CD4-positive, alpha-beta T cell treated with Interleukin-10 for 1 hour (primary cell): ENCODE results near the gene TRPV5.

Experiments used
- DNase-seq: peaks from one replicate; pipeline ENCODE4 v3.0.0-alpha.2; 2020

TRPV5 gene

GRCh38 chr7:142939226-142939910, 5.8 kb upstream of the TRPV5 start, which contains the start of gene LLCFC1:
TSS of gene LLCFC1 (plus strand) at chr7:142939484. CDS start at chr7:142939622, 138 bp downstream.
- DNase-seq = peak; percentile 4

- no peak for DNase-seq
These were observed 5.1 kb upstream of the TRPV5 start for GRCh38 chr7:142938611-142939010.

DNA sequence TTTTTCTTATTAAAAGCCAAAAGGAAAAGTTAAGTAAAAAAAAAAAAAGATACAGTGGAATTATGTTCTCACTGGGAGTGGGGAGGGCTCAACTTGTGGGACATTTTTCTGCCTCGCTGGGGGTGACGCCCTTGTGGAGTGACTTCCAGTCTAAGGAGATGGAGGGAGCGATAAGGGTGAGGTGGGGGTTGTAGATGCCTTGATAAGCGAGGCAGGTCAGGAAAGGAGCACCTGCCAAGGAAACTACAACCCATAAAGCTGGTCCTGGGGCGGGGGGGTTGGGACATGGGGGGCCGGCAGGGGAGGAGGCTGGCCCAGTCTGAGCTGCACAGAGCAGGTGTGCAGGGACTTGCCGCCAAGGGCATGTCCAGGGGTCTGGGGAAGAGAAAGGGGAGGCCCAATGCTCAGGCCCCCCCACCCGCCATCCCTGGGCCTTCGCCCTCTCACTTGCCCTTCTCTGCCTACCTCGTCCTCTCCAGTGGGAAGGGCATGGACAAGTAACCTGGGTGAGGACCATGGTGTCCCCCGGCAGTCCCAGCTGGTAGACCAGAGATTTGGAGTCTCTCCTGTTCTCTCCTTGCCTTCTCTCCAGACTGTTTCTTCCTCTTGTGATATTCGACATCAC, 2.5 kb upstream of the TRPV5 start:
- DNase-seq = no peak

DNA sequence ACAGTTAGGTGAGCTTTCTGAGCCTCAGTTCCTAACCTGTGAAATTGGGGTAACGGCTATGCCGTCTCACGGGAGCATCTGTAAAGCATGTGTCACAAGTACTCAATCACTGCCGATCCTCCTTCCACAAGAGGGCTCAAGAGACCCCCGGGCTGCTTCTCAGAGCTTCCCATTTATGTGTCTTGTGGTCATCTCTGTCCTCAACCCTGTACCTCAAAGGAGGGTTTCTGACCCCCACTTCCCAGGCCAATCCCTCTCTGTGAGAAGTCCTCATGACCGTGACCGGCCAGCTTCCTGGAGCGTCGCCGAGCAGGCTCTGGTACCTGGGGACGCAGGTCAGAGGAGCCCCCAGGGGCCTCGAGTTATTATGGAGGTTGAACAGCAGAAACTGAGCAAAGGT, 510 bp upstream of the TRPV5 start:
- no peak for DNase-seq

- no peak for DNase-seq
These were observed 462 bp downstream of the TRPV5 start for GRCh38 chr7:142933092-142933475.

- no peak for DNase-seq
These were observed 1.0 kb downstream of the TRPV5 start for GRCh38 chr7:142932386-142933091.

DNA sequence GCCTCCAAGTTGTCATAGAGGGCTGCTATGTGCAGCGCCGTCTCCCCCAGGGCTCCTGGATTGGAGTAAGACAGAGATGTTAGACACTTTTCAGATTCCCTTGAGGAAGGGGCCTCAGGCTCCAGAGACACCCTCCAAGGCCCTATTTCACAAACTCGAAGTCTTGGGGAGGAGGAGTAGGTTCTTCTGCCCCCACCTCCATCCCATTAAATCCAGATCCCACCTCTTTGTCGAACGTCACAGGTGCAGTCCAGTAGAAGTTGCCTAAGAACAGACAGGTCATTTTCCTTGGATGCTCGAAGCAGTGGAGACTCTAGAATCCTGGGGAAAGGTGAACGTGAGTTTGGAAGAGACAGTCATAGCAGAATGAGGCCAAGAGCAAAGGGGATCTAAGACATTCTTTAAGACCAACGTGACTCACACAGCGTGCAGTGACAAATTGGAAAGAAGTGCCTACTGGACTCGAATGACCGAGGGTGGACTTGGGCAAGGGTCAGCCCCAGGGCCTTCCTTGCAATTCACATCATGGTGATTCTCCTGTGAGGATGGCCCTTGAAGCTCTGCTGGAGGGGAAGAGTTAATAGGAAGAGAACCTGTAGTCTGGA, 3.3 kb downstream of the TRPV5 start:
- no peak for DNase-seq

DNA sequence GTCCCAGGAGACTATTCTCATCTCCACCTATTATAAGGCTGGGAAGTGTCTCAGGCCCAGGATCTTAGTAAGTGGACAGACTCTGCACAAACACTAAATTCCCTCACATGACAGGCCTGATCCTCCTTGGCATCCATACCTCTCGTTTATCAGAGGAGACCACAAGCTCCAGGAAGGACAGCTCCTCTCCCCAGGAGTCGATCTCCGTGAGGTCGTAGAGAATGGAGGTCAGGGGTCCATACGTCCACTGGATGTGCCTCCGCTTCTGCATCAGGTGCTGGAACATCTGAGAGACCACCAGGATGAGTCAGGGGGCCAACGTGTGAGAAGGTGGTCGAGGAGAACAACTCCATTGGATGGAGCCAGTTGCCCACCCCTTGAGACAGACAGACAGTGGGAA, 5.6 kb downstream of the TRPV5 start:
- no peak for DNase-seq

DNA sequence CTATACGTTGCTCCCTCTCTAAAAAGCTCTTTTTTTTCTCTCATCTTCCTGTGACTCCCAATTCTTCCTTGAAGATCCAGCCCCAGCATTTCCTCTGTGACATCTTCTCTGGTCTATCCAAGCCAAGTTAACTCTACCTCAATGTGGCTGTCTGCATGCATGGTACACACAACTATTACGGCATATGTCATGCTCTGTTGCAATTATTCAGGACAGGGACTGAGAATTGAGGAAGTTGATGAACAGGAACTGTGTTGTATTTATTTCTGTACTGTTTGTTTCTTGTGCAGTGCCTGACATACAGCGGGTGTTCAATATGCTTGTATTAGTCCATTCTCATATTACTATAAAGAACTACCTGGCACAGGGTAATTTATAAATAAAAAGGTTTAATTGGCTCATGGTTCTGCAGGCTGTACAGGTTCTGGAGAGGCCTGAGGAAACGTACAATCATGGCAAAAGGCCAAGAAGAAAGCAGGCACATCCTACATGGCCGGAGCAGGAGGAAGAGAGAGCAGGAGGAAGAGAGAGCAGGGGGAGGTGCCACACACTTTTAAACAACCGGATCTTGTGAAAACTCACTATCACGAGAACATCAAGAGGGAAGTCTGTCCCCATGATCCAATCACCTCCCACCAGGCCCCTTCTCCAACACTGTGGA, 6.3 kb downstream of the TRPV5 start:
- DNase-seq = peak; percentile 4

DNA sequence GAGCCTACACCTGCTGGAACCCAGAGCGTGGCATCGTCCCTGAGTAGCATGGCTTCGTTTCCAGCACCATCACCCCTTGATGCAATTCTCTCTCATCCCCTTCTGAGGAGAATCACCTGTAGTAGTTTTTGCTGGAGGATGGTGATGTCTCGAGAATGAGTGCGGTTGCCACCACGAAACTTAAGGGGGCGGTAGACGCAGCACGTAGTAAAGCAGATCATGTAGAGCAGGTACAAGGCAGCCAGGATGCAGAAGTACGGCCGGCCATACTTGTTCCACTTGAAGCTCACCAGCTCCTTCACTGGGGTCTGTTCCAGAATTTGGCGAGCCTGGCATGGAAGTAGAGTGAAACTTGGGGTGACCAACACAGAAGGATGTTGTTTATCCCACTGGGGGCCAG, 8.1 kb downstream of the TRPV5 start:
- DNase-seq = no peak

DNA sequence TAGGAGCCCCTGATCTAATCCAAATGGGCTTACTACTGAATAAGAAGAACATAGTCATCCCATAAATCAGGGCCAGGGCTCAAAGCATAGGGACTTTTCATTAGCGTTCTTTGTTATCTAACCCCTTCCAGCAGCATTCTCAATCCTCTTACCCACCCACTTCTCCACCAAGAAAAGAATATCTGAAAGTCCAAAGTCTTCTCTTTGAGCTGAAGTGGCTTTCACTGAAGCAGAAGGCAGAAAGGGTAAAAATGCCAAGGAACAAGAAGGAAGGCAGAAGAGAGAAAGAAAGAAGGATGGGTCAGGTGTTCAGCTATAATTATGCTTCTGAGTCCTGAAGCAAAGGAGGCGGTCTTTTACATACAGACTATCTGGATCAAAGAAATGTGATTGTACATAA, 10.2 kb downstream of the TRPV5 start:
- no peak for DNase-seq

- DNase-seq = no peak
These were observed 13.9 kb downstream of the TRPV5 start for GRCh38 chr7:142919656-142920055.

DNA sequence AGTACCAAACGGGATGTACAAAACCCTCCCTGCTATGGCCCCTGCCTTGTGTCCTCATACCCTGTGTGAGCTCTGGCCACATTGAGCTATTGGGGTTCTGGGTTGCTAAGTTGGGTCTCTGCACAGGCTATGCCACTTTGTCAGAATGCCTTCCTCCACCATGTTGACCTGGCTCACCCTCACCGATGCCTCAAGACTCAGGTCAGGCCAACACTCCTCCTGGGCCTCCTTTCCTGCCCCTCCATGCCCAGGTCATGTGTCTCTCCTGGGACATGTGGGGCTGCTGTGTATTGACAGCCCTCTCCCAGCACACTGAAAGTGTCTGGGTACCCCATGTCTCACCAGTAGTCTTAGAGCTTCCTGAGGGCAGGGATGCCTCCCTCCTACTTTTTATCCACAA, 14.6 kb downstream of the TRPV5 start:
- no peak for DNase-seq

DNA sequence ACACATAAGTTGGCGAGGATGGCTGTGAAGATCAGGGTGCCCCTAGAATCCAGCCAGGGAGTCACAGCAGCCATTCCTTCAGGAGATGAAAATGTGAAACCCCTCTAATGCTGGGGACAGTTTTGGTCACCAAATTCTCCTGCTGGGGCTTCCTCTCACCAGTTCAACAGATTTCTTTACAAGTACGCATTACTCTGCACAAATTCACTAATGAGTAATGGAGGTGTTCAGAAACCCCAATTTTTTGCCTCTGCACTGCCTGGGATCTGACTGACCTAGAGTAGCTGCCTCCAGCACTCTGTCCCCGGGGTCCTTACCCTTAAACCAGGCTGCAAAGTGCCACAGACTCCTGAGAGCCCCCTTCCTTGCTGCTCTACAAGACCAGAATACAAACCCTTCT, 16.1 kb downstream of the TRPV5 start:
- DNase-seq = no peak

DNA sequence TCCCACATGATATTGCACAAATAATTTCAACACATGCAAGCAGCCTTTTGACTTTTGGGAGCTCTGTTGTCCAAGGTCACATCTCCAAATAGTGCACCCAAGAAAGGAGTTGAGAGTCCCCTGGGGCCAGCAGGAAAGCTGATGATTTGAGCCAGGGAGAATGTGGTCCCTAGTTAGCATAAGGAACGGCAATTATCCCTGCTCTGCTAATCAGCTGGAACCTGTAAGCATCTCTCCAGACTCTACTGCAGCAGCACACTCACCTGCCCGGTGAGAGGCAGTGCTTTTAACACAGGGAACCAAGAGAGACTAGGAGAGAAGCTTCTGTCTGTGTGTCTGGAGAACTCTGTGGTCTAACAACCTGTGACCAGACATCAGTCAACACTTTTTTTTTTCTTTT, 17.0 kb downstream of the TRPV5 start:
- no peak for DNase-seq

DNA sequence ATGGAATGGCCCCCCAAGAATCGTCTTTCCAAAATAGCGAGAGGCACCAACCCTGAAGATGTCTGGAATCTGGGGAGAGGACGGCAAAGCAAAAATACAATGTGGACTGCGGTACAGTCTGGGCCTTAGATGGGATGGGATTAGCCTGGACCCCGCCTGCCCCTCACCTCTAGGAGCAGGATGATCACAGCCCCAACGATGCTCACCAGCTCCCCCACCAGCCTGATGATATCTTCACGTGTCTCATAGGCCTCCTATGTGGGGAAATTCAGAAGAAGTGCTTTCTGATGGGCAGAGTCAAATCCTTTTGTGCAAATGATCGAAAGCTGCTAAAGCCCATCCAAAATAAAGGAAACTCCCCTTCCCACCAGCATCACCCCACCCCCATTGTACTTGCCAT, 18.2 kb downstream of the TRPV5 start:
- DNase-seq = no peak

DNA sequence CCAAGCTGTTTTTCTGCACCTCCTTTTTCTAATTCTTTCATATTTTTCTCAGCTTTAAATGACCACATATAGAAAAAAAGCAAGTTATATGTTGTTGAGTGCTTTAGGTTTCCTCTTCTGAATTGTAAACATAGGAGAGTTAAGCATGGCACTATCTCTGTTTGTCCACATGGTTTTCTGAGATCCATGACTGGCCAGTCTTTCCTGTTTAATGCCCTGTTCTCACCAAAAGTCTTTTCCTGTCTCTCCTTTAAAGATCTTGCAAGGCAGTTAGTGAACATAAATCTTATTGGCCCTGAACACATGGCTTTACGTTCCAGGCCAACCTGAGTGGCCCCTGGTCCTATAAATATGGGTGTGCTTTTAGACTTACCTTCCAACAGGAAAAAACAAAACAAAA, 19.4 kb downstream of the TRPV5 start:
- no peak for DNase-seq

DNA sequence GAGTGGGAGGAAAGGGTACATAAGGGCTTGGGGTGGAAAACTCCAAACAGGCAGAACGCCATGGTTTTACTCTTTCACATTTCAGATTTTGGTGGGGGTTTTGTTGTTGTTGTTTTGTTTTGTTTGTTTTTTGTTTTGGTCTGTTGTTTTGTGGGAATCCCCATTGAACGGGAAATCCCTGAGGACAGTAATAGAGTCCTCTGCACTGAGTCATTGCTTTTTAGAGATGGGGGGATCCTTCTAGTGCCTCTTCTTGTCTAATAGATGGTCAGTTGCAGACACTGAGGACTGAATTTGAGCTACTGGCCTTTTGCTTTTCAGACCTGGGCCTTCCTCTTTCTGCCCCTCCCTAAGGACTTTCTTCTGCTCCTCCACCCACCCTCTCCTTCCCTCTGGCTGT, 20.0 kb downstream of the TRPV5 start:
- no peak for DNase-seq

DNA sequence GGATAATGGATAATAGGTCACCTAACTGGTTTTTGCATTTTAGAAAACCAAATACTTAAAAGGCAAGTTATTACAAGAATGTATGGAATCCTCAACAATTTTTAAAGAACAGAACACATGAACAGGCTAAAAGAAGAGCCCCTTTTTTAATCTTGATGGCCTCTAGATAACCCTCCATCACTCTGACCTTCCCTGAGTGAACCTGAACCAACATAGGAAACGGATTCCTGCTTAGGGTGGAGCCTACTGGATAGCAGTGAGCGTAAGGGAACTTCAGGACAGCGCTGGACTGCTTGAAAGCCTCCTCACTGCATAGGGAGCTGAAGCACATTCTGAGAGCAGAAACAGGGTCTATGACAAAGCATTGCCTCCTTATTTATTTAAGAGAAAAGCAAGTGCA, 20.5 kb downstream of the TRPV5 start:
- DNase-seq = no peak

- no peak for DNase-seq
These were observed 23.1 kb downstream of the TRPV5 start for GRCh38 chr7:142910481-142910880.

- no peak for DNase-seq
These were observed 23.5 kb downstream of the TRPV5 start for GRCh38 chr7:142910031-142910433.

DNA sequence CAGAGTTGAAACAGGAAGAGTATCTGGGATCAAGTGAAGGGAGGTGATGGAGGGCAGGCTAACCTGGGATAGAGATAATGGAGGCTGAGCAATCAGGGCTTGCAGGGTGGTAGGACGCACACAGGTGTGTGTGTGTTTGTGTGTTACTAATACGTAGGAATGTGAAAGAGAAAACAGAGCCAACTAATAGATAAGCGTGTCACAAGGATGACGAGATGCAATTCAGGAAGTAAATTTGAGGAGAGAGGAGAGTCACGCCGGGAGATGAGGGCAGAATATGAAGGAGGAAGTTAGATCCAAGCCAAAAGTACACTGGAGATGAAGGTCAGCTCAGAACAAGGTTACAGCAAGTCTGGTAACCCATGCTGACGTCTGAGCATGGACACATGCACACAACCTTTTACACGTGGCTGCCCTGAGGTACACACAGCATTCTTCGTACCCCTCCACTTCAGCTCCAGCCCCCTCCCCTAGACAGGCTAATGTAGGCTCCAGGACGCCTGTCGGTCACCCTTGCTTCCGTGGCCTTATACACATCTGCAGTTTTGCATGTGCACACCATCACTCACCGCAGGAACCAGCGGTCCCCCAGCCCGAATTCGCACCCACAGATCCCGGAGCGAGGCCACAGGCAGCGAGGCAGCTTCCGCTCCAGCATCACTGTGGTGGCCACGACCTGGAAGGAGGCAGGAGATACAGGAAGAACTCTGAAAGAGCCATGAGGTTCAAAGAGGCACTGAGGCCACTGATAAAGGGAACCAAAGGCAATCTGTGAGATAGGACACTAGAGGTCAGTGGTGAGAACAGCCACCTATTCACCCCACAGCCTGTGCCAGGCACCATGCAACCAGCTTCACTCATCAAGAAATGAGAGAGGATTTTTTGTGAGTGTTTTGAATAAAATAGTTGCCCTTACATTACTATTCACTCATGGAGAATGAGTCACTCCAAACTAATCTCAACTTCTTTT, 24.3 kb downstream of the TRPV5 start:
- DNase-seq = no peak
